DLD1 (cell line): ENCODE measurements around the gene SETBP1.

Experiments used
- in situ Hi-C: cut with HindIII; loops from 2 replicates; pipeline ENCODE4 v1.10.0; 2017; ENCODE audit warnings: low sequenced_read_pairs

Gene SETBP1

DNA sequence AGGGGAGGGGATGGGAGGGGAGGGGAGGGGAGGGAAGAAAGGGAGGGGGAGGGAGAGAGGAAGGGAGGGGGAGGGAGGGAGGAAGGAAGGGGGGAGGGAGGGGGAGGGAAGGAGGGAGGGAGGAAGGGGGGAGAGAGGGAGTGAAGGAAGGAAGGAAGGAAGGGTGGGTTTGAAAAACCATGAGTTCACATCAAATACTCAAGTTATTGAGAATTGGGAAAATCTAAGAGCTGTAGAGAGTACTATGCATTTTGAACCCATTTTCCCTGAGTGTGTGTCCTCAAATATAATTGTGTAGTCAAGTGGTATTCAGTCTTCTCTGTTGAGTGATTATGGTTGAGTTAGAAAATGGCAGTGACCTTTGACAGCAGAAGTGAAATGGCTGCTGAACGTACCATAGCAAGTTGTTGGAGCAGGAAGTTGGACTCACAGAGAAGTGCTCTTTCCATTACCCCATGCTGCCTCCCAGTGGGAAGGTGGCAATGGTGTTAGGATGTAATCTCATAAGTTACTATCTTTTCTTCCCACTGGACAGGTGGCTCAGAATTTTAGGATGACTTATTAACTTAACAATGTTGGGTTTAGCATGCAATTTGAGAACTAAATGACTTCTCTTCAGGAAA lies 214.6 kb downstream of the SETBP1 start:
- in situ Hi-C loops: no loop called here

GRCh38 chr18:44896846-44897245 lies 216.2 kb downstream of the SETBP1 start:
- in situ Hi-C loops: no loop called here

GRCh38 chr18:44897411-44897810 lies 216.7 kb downstream of the SETBP1 start:
- in situ Hi-C loops: no loop called here

- in situ Hi-C loops: no loop called here
These were observed 217.1 kb downstream of the SETBP1 start for GRCh38 chr18:44897816-44898215.

DNA sequence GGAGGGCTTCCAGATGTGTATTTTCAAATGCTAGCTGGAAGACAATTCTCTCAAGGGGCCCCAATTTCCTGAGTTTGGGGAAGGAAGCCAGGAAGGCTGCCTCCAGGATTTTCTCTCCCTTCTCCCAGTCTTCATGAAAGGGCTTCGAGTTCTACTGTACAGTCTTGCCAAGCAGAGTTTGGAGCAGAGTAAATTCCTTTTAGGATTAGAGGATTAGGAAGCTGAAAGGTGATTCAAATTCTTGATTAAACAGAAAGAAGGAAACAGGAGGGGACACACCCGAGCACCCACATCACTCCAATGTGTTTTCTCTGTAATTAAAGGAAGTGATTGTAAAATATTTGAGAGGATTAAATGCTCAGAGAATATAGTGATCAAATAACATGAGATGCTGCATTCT lies 217.8 kb downstream of the SETBP1 start:
- in situ Hi-C loops: no loop called here

DNA sequence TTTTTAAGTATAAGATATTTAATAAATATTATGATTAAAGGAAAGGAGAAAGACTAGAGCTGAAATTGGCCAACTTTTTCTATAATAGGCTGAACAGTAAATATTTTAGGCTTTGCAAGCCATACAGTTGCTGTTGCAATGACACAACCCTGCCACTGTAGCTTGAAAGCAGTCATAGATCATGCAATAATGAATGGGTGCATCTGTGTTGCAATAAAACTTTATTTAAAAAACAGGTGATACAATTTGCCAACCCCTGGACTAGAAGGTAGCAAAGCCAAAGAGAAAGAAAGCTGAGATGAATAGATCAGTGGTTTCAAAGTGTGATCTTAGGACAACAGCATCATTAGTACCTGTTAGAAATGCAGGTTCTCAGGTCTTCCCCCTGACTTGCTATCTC lies 219.1 kb downstream of the SETBP1 start:
- in situ Hi-C loops: no loop called here

- in situ Hi-C loops: no loop called here
These were observed 219.9 kb downstream of the SETBP1 start for GRCh38 chr18:44900627-44901026.

- in situ Hi-C loops: no loop called here
These were observed 220.6 kb downstream of the SETBP1 start for GRCh38 chr18:44901283-44901682.

- in situ Hi-C loops: no loop called here
These were observed 222.6 kb downstream of the SETBP1 start for GRCh38 chr18:44903327-44903726.

DNA sequence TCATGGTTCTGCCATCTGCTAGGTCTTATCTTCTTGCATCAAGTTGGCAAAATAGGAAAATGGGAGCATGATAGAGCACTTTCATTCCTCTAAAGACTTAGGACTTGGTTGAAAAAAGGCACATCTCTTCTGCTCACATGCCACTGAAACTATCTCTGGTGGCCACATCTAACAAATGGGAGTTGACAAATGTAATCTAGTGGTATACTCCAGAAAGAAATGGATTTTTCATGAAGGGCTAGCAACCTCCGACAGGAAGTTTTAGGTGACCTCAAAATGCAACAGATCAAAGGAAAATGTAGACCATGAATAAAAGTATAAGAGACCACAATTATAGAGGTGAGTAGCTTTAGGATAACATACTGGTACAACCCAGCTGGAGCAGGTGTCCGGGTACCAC lies 224.1 kb downstream of the SETBP1 start:
- in situ Hi-C loops: no loop called here

DNA sequence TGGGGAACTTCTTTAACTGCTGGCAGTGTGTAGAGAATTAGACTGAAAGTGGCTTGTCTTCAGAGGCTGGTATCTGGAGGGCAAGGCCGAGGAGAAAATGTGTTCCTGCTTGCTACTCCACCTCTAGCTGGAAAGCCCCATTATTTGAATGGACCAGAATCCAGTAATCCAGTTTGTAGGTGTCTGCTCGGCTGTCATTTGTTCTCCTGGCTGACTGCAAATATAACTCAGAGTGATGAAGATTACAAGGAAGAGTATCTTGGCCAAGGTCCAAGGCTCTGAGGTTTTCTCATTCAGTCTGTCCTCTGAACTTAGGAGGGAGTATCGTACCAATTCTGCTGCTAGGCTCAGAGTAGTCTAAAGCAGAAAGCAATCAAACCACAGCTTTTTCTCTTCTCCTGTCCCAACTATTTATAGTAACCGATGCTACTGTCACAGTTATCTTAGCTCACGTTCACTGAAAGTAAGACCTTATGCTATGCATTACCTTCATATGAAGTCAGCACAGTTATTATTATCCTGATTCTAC lies 228.6 kb downstream of the SETBP1 start:
- in situ Hi-C loops: no loop called here

- in situ Hi-C loops: no loop called here
These were observed 230.6 kb downstream of the SETBP1 start for GRCh38 chr18:44911260-44911659.

GRCh38 chr18:44911773-44912172 lies 231.1 kb downstream of the SETBP1 start:
- in situ Hi-C loops: no loop called here

- in situ Hi-C loops: no loop called here
These were observed 232.2 kb downstream of the SETBP1 start for GRCh38 chr18:44912740-44913478.

- in situ Hi-C loops: no loop called here
These were observed 233.3 kb downstream of the SETBP1 start for GRCh38 chr18:44914028-44914427.

- in situ Hi-C loops: no loop called here
These were observed 234.5 kb downstream of the SETBP1 start for GRCh38 chr18:44915213-44915612.

GRCh38 chr18:44915661-44916060 lies 235.0 kb downstream of the SETBP1 start:
- in situ Hi-C loops: no loop called here

GRCh38 chr18:44916429-44917207 lies 235.9 kb downstream of the SETBP1 start:
- in situ Hi-C loops: no loop called here

GRCh38 chr18:44917216-44918141 lies 236.8 kb downstream of the SETBP1 start:
- in situ Hi-C loops: no loop called here

GRCh38 chr18:44918142-44918476 lies 237.4 kb downstream of the SETBP1 start:
- in situ Hi-C loops: no loop called here

GRCh38 chr18:44920441-44920840 lies 239.8 kb downstream of the SETBP1 start:
- in situ Hi-C loops: no loop called here
